Measurements from ENCODE around the gene CEMIP.

CEMIP gene

DNA sequence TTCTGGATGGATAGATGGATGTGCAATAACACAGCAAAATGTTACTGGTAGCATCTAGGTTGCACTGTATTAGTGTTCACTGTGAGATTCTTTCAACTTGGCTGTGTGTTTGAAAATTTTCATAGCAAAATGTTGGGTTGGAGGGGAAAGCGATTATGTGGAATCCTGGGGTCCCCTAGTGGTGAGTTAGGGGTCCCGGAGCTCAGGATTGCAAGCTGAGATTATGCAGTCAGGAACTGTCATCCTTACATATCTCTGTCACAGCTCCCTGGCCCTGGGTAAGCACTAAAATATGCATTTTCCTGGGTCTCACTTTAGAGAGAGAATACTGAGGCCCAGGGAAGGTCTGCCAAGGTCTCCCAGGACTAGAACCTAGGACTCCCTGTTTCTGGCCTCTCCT is 77.2 kb downstream of the CEMIP start:
- H3K4me3 Mint-ChIP-seq = no peak overlapping the region
- H3K27ac Mint-ChIP-seq = no peak overlapping the region
- H3K4me1 Mint-ChIP-seq = no peaks in the 10 kb centered on the region
- H3K36me3 Mint-ChIP-seq = no peaks in the 10 kb centered on the region
- ATAC-seq = no peak
- H3K27me3 Mint-ChIP-seq = peaks cover 43% of the 10 kb centered on the region
- no peaks in the 10 kb centered on the region for H3K9me3 Mint-ChIP-seq

DNA sequence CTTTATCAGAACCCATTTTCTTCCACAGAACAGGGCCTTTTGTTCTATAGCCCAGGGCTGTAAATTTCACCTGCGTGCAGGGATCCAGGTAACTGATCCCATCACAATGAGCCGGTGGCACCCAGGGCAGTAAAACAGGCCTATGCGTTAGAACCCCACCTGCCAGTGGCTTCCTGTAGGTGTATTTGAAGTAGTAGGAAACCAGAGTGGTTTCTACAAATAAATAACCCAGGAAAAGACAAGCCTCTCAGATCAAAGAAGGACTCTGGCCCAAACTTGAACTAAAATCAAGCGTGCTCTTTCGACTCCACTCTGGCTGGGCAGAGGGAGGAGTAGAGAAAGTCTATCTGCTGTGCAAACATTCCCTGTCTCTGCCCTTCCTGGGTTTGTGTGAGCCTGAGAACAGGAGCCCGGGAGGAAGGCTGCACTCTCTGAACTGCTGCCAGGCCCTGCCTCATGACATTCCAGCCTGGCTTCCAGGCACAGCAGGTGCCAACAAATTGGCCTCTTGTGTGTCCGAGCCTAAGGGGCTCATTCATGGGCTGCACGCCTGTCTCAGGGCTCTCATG is 77.7 kb downstream of the CEMIP start:
- peaks cover 40% of the 10 kb centered on the region for H3K27me3 Mint-ChIP-seq
- no peak for ATAC-seq
- no peak overlapping the region for H3K27ac Mint-ChIP-seq
- H3K36me3 Mint-ChIP-seq = no peaks in the 10 kb centered on the region
- no peak overlapping the region for H3K4me3 Mint-ChIP-seq
- no peaks in the 10 kb centered on the region for H3K9me3 Mint-ChIP-seq
- H3K4me1 Mint-ChIP-seq = no peaks in the 10 kb centered on the region

DNA sequence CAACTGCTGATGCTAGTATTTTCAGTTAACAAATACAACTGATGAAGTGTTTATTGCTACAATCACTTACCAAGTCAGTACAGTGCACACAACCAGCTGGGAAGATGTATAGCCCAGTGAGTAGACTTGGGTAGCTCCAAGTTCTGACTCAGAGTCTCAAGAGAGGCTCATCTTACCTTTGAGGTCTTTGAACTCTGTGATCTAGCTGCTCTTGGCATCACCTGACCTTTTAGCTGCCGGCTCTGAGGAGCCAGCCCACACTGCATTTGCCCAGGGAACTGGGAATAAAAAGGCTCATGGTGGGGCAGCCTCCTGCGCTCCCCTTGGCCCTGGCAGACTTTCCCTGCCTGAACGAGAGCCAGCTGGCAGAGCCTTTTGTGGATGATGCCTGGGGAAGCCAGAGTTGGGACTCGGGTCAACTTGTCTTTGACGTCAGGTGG is 82.6 kb downstream of the CEMIP start:
- no peak for ATAC-seq
- no peaks in the 10 kb centered on the region for H3K36me3 Mint-ChIP-seq
- no peak overlapping the region for H3K4me3 Mint-ChIP-seq
- no peaks in the 10 kb centered on the region for H3K4me1 Mint-ChIP-seq
- no peaks in the 10 kb centered on the region for H3K9me3 Mint-ChIP-seq
- H3K27ac Mint-ChIP-seq = no peak overlapping the region
- H3K27me3 Mint-ChIP-seq = peaks cover 22% of the 10 kb centered on the region

DNA sequence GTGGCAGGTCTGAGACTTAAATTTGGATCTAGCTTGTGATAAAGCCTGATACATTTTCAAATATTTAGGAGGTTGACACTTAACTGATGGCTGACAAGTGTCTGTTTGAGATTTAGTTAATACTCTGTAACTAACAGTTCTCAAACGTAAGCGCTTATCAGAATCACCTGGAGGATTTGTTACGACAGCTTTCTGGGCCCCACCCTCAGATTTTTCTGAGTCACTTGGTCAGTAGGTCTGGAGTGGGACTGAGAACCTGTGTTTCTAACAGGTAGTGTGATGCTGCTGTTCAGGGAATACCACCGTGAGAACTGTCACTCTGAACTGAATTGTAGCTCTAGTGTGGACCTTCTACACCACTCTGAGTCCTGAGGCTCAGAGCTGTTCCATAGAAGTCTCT is 85.5 kb downstream of the CEMIP start:
- no peak for ATAC-seq
- no peaks in the 10 kb centered on the region for H3K9me3 Mint-ChIP-seq
- no peak overlapping the region for H3K27ac Mint-ChIP-seq
- H3K4me3 Mint-ChIP-seq = no peak overlapping the region
- no peaks in the 10 kb centered on the region for H3K36me3 Mint-ChIP-seq
- no peaks in the 10 kb centered on the region for H3K4me1 Mint-ChIP-seq
- peaks cover 13% of the 10 kb centered on the region for H3K27me3 Mint-ChIP-seq

DNA sequence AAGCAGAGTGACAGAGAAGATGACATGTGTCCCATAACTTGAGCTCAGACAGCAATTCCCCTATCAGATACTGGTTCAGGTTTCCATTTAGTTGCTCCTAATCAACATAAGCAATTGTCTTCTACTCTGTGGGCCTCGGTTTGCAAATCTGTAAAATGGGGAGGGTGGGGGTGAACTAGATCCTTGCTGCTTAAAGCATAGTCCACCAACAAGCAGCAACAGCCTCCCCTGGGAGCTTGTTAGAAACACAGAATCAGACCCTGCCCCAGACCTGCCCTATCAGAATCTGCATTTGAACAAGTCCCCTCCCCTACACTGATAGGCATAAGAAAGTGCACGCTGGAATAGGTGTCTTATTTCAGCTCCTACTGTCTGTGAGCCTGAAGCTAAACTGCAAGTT is 87.8 kb downstream of the CEMIP start:
- ATAC-seq = no peak
- no peaks in the 10 kb centered on the region for H3K36me3 Mint-ChIP-seq
- no peak overlapping the region for H3K27ac Mint-ChIP-seq
- no peaks in the 10 kb centered on the region for H3K4me1 Mint-ChIP-seq
- no peaks in the 10 kb centered on the region for H3K9me3 Mint-ChIP-seq
- H3K27me3 Mint-ChIP-seq = no peaks in the 10 kb centered on the region
- no peak overlapping the region for H3K4me3 Mint-ChIP-seq

DNA sequence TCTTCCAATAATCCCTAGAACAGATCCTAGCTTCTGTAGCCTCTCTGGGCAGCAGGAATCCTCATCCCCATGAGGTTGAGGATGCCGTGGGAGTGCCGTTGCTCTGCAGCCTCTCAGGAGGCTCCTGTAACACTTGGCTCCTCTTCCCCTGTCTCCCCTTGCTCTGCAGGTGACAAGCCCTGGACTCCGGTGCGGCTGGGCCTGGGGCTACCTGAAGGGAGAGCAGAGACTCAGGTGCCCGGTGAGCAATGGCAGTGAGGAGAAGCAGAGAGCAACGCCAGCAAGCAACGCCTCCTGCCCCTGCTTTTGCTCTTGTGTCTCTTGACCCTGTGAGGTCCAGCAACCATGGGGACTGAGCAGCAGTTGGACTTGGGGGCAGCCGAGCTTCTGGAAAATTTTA is 91.2 kb downstream of the CEMIP start:
- H3K27me3 Mint-ChIP-seq = peaks cover 3% of the 10 kb centered on the region
- no peak for ATAC-seq
- no peaks in the 10 kb centered on the region for H3K9me3 Mint-ChIP-seq
- no peaks in the 10 kb centered on the region for H3K36me3 Mint-ChIP-seq
- no peak overlapping the region for H3K4me3 Mint-ChIP-seq
- no peaks in the 10 kb centered on the region for H3K4me1 Mint-ChIP-seq
- no peak overlapping the region for H3K27ac Mint-ChIP-seq

DNA sequence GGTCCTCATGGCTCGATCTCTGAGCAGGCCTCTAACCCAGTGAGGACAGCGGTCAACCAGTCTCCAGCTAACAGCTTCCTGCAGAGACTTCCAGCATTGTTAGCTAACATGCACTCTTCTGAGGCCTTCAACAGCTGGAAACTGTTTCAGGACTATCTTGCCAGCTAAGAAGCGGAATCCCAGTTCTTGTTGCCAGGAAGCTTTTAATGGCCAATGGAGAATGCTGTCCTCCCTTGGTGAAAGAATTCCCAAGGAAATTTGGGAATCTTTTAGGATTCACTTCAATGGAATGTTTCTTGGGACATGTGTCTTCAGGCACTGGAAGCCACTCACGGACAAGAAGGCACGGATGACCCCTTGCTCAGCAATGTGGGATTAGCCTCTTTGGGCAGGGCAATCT is 91.7 kb downstream of the CEMIP start:
- no peaks in the 10 kb centered on the region for H3K9me3 Mint-ChIP-seq
- H3K4me1 Mint-ChIP-seq = no peaks in the 10 kb centered on the region
- no peak overlapping the region for H3K27ac Mint-ChIP-seq
- no peak for ATAC-seq
- no peak overlapping the region for H3K4me3 Mint-ChIP-seq
- no peaks in the 10 kb centered on the region for H3K36me3 Mint-ChIP-seq
- H3K27me3 Mint-ChIP-seq = peaks cover 8% of the 10 kb centered on the region

DNA sequence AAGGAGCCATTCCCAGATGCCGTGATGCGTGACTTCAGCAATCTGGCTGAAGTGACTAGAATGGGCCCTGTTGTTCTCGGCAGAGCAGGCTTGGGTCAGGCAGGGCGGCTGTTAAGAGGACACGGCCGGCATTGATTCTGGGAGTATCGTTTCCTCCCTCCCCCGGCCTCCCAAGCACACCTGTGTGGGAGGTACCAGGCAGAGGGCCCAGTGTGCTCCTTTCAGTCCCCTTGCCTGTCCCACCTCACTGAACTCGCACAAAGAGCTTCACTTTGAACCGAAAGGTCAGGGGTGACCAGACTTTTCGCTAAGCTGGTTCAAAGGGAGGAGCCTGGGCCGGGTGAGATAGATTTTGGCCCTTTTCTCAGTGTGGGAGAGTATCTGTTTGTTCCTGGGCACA is 92.7 kb downstream of the CEMIP start:
- H3K4me3 Mint-ChIP-seq = no peak overlapping the region
- H3K9me3 Mint-ChIP-seq = no peaks in the 10 kb centered on the region
- no peaks in the 10 kb centered on the region for H3K4me1 Mint-ChIP-seq
- H3K36me3 Mint-ChIP-seq = no peaks in the 10 kb centered on the region
- H3K27me3 Mint-ChIP-seq = peaks cover 18% of the 10 kb centered on the region
- ATAC-seq = no peak
- no peak overlapping the region for H3K27ac Mint-ChIP-seq

DNA sequence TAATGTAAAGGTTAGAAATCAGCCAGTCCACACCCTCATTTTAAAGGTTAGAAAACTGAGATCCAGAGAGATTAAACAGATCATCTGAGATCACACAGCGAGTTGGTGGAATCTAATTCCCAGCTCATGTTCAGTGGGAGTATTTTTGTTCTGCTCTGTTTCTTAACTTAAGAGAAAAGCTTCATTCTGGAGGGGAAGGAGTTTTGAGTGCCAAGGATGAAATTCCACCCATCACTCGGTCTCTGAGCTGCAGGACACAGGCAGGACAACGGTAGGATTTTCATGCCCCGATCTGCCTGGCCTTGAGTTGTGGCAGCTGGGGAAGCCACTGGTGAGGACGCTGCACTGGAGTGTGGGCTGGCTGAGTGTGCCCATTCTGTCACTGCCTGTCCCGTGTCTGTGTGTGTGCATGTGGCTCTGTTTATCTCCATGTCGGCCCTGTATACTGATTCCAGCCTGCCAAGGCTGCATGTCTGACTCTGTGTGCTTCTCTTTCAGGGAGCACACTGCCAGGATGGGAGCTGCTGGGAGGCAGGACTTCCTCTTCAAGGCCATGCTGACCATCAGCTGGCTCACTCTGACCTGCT is 94.3 kb downstream of the CEMIP start:
- Mint-ChIP-seq H3K36me3 (no peaks in the 10 kb centered on the region), H3K4me1 (no peaks in the 10 kb centered on the region), H3K4me3 (no peak overlapping the region), H3K27ac (no peak overlapping the region), H3K9me3 (no peaks in the 10 kb centered on the region), H3K27me3 (peaks cover 27% of the 10 kb centered on the region)
- ATAC-seq = no peak

DNA sequence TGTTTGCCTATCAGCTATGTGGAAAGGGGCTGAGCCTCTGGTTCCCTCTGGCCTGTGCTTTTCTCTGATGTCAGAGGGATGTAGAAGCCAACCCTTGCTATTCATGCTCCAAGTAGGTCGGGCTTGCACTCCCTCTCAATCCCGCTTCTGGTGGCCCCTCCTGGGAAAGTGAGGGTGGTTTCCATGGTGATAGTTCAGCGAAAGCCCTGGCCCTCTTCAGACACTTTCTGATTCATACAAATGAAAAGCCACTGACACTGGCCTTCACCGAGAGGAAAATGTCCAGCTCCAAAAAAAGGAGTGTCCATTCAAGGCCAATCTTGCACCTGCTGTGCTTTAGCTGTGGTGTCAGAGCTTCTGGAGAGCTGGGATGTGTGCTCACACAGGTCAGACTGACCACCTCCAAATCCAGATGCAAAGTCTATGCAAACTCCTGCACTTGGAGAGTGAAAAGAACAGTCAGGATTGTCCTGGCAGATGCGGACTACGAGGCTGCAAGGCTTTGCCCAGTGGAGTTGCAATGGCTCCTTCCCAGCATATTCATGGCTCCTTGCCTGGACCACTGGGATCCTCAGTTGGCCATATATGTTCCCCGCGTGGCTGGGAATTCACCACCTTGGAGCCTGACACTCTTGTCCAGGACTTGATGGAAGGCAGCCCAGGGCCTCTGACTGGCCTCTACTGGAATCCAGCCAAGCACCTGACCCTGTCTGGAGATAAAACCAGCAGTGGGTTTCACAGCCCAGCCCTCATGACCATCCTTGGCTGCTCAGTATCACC is 96.6 kb downstream of the CEMIP start:
- Mint-ChIP-seq H3K4me1 (no peaks in the 10 kb centered on the region), H3K4me3 (no peak overlapping the region), H3K27me3 (peaks cover 27% of the 10 kb centered on the region), H3K27ac (no peak overlapping the region), H3K9me3 (no peaks in the 10 kb centered on the region), H3K36me3 (no peaks in the 10 kb centered on the region)
- ATAC-seq = no peak

DNA sequence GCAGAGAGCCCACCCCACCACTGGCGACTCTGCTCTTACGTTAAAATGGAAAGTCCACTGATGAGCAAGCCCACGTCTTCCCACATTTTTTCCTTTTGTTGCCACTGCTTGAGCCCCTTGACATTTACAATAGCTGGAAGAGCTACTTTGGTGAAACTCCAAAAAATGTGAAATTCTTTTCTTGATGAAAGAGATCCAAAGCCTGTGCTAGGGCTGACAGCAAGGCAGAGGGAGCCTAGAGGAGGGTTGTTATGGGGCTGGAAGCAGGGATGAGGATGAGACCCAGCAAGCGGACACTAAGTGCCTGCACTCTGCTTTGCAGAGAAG is 97.1 kb downstream of the CEMIP start:
- Mint-ChIP-seq H3K36me3 (no peaks in the 10 kb centered on the region), H3K27me3 (peaks cover 27% of the 10 kb centered on the region), H3K27ac (no peak overlapping the region), H3K9me3 (no peaks in the 10 kb centered on the region), H3K4me3 (no peak overlapping the region), H3K4me1 (no peaks in the 10 kb centered on the region)
- no peak for ATAC-seq

DNA sequence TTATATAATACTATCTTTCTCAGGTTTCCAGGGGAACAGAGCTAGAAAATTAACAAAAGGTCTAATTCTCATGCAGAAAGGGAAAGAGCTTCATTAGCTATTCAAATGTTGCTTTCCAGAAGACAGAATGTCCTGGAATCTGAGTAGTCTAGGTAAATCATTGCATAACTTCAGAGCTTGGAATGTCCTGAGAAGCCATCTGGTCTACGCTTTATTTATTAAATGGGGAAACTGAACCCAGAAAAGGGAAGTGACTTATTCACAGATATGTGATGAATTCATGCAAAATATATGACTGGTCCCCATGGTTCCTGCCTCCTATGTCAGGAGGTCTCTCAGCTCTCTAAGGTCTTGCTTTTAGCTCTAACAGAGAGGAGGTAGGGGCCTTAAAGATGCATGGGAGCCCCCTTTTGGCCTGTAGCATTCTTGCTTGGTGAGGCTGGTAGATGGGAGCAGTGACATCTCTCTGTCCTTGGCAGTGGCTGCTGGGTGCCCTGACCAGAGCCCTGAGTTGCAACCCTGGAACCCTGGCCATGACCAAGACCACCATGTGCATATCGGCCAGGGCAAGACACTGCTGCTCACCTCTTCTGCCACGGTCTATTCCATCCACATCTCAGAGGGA is 99.2 kb downstream of the CEMIP start:
- peaks cover 27% of the 10 kb centered on the region for H3K27me3 Mint-ChIP-seq
- no peaks in the 10 kb centered on the region for H3K9me3 Mint-ChIP-seq
- H3K4me1 Mint-ChIP-seq = no peaks in the 10 kb centered on the region
- H3K36me3 Mint-ChIP-seq = no peaks in the 10 kb centered on the region
- H3K27ac Mint-ChIP-seq = no peak overlapping the region
- no peak for ATAC-seq
- no peak overlapping the region for H3K4me3 Mint-ChIP-seq

DNA sequence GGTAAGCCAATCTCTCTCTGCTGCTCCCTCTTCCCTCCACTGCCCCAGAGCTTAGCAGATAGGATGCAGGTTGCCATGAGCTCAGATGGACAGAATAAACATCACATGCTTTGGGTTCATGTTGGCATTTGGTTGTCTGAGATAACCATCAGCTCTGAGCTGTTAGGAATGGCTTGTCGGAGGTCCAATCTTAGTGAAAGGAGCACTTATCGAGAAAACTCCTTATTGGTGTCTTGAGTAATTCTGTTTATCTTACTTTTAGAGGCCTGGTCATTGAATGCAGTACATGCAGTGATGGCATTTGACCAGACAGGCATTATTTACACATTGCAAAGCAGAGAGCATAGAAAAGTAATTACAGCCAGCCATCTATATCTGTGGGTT is 99.7 kb downstream of the CEMIP start:
- Mint-ChIP-seq H3K36me3 (no peaks in the 10 kb centered on the region), H3K27ac (no peak overlapping the region), H3K4me3 (no peak overlapping the region), H3K9me3 (no peaks in the 10 kb centered on the region), H3K27me3 (peaks cover 27% of the 10 kb centered on the region), H3K4me1 (no peaks in the 10 kb centered on the region)
- ATAC-seq = no peak

DNA sequence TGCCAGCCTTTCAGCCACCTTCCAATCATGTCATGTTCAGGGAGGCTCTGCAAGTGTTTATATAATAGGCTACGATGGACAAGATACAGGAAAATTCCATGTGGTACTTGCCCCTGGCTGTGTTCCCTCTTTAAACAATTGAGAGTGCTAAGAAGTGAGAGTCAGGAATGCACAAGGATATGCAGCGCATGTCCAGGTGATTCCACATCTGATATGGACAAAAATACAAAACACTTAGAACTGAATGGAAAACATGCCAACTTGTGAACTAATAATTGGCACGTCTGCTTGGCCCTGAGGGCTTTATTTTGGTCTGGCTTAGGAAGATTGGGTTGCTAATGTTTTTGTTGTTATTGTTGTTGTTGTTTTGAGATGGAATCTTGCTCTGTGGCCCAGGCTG is 100.9 kb downstream of the CEMIP start:
- ATAC-seq = no peak
- H3K9me3 Mint-ChIP-seq = no peaks in the 10 kb centered on the region
- H3K4me3 Mint-ChIP-seq = no peak overlapping the region
- no peaks in the 10 kb centered on the region for H3K4me1 Mint-ChIP-seq
- H3K27me3 Mint-ChIP-seq = peaks cover 27% of the 10 kb centered on the region
- no peak overlapping the region for H3K27ac Mint-ChIP-seq
- H3K36me3 Mint-ChIP-seq = no peaks in the 10 kb centered on the region

DNA sequence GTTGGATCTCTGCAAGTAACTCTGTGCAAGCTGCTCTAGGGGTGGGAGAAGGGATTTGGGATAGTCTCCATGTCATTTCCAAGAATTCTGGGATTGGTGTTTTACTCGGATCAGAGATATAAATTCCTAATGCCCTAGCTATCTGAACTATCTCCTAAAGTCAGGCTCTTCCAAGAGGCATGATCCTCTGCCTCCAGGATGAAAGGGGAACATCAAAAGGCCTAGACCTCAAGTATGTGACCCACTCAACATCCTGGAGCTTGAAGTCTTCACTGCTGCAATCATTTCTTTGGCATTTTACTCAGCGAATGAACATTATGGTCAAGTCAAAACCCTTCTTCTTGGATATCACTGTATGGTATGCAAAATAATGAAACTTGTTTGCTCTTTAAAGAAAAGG is 104.5 kb downstream of the CEMIP start:
- no peak for ATAC-seq
- Mint-ChIP-seq H3K36me3 (no peaks in the 10 kb centered on the region), H3K27me3 (no peaks in the 10 kb centered on the region), H3K27ac (no peak overlapping the region), H3K9me3 (no peaks in the 10 kb centered on the region), H3K4me3 (no peak overlapping the region), H3K4me1 (no peaks in the 10 kb centered on the region)

DNA sequence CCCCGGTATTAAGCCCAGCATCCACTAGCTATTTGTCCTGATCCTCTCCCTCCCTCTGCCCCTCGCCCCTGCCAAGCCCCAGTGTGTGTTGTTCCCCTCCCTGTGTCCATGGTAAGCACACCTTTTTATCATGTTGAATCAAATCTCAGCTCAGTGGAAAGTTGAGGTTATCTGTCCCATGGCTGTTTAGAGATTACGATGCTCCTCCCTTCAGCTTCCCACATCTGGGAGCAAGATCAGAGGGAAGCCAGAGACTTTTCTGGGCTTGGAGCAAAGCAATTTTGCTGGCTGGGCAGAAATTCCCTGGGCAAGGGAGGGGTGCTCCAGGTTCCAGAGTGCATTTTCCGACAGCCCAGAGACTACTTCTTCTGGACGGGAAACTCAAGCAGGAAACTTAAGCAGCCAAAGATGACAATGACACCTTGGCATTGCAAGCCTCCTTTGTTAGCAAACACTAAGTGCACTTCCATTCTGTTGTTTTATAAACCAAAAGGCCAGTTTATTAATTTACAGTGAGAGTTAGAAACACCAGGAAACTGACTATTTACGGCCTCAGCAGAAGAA is 105.9 kb downstream of the CEMIP start:
- no peaks in the 10 kb centered on the region for H3K27me3 Mint-ChIP-seq
- ATAC-seq = no peak
- no peak overlapping the region for H3K27ac Mint-ChIP-seq
- H3K9me3 Mint-ChIP-seq = no peaks in the 10 kb centered on the region
- no peak overlapping the region for H3K4me3 Mint-ChIP-seq
- no peaks in the 10 kb centered on the region for H3K4me1 Mint-ChIP-seq
- no peaks in the 10 kb centered on the region for H3K36me3 Mint-ChIP-seq
